Measurements from ENCODE around the gene DUSP28. TPM values are rescaled to one million over a fixed set of nuclear protein-coding genes. Genes with fewer than 3 reads are reported as not detected.
"Not testable (repeated sequence)": the region's sequence is repeated elsewhere in the genome, so short reads cannot be mapped to it uniquely, and the experiment has no call there.

Gene DUSP28
- total RNA-seq = 10.3 and 10.9 TPM in 2 replicates

- intact Hi-C loops (cut with micrococcal nuclease) = loop anchor here (1.0 to 10.0 kb wide), 8 partner anchors 46 to 1275 kb away; partner anchors contain the start of genes ATG4B, MTERF4, NDUFA10 and THAP4
Measured at GRCh38 chr2:240560084-240560479, at the start of gene DUSP28. TSS of gene DUSP28 (plus strand) at chr2:240560357. CDS start at chr2:240560685, 328 bp downstream.

- intact Hi-C loops (cut with micrococcal nuclease) = loop anchor here (5.0 kb wide), 1 partner anchor 192 kb away; no protein-coding TSS in a partner anchor
Measured at GRCh38 chr2:240510513-240511210, 49.5 kb upstream of the DUSP28 start.

GRCh38 chr2:240511351-240512108 lies 48.6 kb upstream of the DUSP28 start:
- intact Hi-C loops (cut with micrococcal nuclease) = loop anchor here (5.0 kb wide), 1 partner anchor 191 kb away; no protein-coding TSS in a partner anchor

GRCh38 chr2:240512109-240512485 lies 48.1 kb upstream of the DUSP28 start:
- intact Hi-C loops (cut with micrococcal nuclease) = loop anchor here (5.0 kb wide), 1 partner anchor 190 kb away; no protein-coding TSS in a partner anchor

- intact Hi-C loops (cut with micrococcal nuclease) = loop anchor here (5.0 kb wide), 1 partner anchor 189 kb away; no protein-coding TSS in a partner anchor
Measured at GRCh38 chr2:240512666-240513535, 47.3 kb upstream of the DUSP28 start.

- intact Hi-C loops (cut with micrococcal nuclease) = loop anchor here (1.0 to 5.0 kb wide), 9 partner anchors 43 to 327 kb away; partner anchors contain the start of genes CAPN10, DUSP28 and GPR35
Measured at GRCh38 chr2:240513549-240514287, 46.4 kb upstream of the DUSP28 start.

- intact Hi-C loops (cut with micrococcal nuclease) = loop anchor here (1.0 to 5.0 kb wide), 9 partner anchors 42 to 326 kb away; partner anchors contain the start of genes CAPN10, DUSP28 and GPR35
Measured at GRCh38 chr2:240514631-240515030, 45.5 kb upstream of the DUSP28 start.

GRCh38 chr2:240517342-240517741 lies 42.8 kb upstream of the DUSP28 start:
- intact Hi-C loops (cut with micrococcal nuclease) = no loop called here

- intact Hi-C loops (cut with micrococcal nuclease) = no loop called here
Measured at GRCh38 chr2:240518981-240519380, 41.2 kb upstream of the DUSP28 start.

GRCh38 chr2:240519396-240520129 lies 40.6 kb upstream of the DUSP28 start:
- intact Hi-C loops (cut with micrococcal nuclease) = no loop called here

GRCh38 chr2:240520130-240520973 lies 39.8 kb upstream of the DUSP28 start:
- intact Hi-C loops (cut with micrococcal nuclease) = no loop called here

GRCh38 chr2:240520974-240521350 lies 39.2 kb upstream of the DUSP28 start:
- intact Hi-C loops (cut with micrococcal nuclease) = no loop called here

GRCh38 chr2:240521885-240522284 lies 38.3 kb upstream of the DUSP28 start:
- intact Hi-C loops (cut with micrococcal nuclease) = not testable (repeated sequence)

- intact Hi-C loops (cut with micrococcal nuclease) = no loop called here
Measured at GRCh38 chr2:240522406-240522805, 37.8 kb upstream of the DUSP28 start.

- intact Hi-C loops (cut with micrococcal nuclease) = no loop called here
Measured at GRCh38 chr2:240523451-240524281, 36.5 kb upstream of the DUSP28 start.

- intact Hi-C loops (cut with micrococcal nuclease) = no loop called here
Measured at GRCh38 chr2:240524963-240525718, 35.0 kb upstream of the DUSP28 start.

GRCh38 chr2:240525802-240526201 lies 34.4 kb upstream of the DUSP28 start:
- intact Hi-C loops (cut with micrococcal nuclease) = no loop called here

All from T-helper 1 cell treated with Interleukin-12 subunit alpha and Interleukin-12 subunit beta and Interleukin-4 antibody, amounts not matched to agents 30 ng/mL and 1 ng/mL, for 36 hours (primary cell).